NCI-H1417 (cell line): ENCODE measurements around the gene PRRT3.
A peak's percentile ranks its signal among the peaks of the same experiment; 100 is the strongest.

Experiments
- DNase-seq, 3 experiments: peaks; one replicate each; lab custom pipeline; 2025; lab: John Stamatoyannopoulos, UW

Gene PRRT3

DNA sequence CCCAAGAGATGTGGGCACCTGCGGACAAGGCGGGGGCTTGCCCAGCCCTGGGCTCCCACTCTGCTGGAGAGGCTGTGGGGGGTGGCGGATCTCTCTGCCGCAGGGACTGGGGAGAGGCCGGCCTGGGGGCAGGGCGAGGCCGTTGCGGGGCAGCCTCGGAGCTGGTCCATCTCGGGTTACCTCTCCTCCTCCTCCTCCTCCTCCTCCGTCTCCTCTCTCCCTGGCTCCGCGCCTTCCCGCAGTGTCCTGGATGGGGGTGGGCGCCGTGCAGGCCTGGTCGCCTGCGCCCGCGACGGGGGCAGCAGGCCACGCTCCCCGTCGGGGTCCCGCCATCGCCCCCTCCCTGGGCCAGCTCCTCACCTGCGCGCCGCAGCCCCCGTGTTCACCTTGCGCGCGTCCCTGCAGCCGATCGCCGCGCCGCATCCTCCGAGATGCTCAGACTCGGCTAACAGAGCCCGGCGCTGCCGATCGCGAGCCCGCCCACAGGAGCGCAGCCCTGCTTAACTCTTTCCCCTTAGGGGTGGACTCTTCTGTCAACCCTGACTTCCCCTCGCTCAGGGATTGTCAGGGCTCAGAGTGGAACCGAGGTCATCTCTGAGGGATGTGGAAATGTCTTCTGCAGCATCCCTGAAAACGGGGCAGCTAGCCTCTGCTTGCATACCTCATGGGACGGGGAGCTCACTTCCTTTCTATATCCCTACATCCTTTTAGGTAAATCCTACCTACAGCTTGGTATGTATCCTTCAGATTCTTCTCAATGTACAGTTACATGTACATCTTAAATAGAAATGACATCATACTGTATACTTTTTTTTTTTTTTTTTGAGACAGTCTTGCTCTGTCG is at the start of gene PRRT3:
Gene PRRT3, minus strand, starts transcription at position 447 of the 844 bp plus-strand sequence. CDS start 2,293 bp downstream, outside the sequence.
- peak; percentile 30 to 61 (median 59) for DNase-seq

DNA sequence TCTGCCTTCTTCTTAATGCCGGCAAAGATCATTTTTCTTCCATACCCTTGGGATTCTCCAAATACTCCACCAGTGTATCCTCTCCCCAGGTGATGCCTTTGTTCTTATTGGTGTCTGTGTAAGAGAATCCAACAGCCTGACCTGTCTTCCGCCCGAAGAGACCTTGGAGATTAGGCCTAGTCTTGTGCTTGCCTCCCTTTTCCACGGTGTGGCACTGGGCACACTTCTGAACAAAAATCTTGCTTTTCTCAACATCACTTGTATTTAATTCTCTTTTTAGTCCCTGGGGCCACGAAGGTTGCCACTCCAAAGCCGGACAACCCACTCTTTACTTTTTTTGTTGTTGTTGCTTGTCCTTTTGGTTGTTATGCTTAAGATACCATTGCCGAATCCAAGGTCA is 48.5 kb upstream of the PRRT3 start:
- no peak for DNase-seq

DNA sequence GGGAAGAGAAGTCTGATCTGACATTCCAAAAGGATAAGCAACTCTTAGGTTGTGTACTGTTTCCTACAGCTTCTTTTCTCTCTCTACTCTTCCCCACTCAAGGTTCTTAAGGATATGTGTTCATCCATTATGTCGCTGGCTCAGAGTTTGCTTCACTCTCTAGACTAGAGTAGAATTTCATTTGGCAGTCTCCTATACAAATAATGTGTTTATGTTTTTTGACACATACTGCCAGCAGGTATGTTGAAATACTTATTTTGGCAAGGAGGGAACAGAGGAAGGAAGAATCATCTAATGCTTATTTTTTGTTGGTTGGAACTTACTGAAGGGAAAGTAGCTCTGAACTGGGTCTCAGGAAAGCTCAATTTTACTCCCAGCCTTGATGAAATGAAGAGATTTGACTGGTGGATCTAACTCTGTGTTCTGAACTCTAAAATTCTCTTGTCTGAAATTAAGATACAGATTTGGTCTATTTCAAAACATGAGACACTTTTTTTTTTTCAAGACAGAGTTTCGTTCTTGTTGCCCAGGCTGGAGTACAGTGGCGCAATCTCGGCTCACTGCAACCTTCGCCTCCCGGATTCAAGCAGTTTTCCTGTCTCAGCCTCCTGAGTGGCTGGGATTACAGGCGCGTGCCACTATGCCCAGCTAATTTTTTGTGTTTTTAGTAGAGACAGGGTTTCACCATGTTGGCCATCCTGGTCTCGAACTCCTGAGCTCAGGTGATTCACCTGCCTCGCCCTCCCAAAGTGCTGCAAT is 42.1 kb upstream of the PRRT3 start:
- no peak for DNase-seq

DNA sequence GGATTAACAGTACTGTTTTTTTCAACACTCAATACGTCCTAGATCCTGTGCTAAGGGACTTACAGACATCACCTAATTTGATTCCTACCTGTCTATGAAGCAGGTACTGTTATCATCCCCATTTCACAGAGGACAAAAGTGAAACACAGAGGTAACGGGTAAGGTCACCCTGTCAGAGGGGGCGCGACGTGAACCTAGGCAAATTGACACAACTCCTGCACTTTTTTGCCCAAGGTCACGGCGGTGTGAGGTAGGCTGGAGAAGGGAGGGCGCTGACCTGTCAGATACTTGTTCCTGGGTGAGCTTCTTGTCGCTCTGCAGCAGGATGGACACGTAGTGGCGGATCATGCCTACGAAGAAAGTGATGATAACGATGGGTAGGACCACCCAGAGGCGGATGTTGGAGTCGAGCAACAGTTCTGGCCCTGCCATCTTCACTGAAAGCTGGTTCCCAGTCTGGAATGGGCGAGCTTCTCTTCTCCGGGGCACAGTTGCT is 34.1 kb upstream of the PRRT3 start:
- DNase-seq: no peak

DNA sequence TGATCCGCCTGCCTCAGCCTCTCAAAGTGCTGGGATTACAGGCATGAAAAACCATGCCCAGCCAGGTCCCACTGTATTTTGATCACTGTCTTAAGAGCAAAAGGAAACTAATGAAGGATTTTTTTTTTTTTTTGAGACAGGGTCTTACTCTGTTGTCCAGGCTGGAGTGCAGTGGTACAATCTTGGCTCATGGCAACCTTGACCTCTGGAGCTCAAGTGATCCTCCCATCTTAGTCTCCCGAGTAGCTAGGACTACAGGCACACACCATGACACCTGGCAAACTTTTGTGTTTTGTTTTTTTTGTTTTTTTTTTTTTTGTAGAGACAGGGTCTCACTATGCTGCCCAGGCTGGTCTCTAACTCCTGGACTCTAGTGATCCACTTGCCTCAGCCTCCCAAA is 28.0 kb upstream of the PRRT3 start:
- DNase-seq: no peak

DNA sequence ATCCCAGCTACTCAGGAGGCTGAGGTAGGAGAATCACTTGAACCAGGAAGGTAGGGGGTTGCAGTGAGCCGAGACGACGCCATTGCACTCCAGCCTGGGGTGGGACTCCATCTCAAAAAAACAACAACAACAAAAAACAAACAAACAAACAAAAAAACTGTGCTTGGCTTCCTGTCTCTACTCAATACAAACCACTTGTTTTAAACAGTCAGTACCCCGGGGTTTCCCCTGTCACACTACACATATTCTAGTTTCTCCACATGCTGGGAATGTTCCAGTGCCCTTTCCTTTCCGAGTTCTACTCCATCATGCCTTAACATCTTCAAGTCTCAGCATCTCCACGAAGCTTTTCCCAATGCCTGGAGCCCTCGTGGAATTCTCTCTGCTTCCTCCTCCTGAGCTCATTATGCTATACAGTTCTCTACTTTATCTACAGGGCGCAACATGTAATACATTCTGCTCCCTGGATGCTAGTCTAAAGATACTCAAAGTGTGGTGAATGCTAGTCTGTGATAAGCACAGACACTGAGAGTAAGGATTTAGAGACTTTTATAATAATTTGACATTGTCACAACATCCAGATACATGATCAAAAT is 26.6 kb upstream of the PRRT3 start:
- no peak for DNase-seq

DNA sequence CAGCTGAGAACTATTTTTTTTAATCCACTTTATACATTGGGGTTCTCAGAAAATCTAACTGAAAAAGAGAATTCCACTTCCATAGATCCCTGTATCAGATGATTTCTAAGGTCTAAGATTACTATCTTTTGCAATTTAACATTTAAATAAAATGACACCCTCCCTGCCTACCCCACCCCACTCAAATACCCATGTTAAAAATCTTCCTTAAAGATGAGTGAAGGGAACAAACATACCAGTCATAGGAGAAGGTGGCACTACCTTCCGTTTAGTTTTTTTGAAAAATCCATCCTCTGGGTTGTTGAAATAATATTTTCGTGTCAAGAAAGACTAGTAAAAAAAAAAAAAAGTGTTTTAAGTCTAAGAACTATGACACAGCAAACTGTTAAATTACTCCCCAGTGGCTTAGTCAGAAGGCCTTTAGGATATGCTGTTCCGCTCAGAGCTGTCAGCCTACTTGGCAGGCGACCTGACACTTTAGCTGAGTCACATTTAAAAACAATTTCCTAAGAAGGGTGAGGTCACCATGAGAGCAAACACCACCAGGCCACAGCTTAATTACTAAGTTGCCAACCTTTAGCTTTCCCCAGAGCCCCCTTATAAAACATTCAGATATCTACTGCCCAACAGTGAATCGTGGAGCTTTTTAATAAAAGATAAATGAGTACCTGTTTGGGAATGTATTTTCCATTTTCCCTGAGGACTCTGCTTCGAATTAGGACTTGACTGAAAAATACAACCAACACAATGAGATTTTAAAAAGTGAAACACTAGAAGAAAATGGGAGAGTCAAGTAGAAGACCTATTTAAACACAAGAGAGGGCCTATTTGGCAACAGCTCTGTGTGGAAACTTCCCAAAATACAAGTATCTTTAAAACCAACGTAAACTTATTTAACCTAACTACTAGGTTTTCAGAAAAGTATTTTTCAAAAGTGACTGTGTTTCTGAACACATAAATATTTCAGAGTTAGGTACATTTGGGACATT is 24.8 kb upstream of the PRRT3 start:
- no peak for DNase-seq

DNA sequence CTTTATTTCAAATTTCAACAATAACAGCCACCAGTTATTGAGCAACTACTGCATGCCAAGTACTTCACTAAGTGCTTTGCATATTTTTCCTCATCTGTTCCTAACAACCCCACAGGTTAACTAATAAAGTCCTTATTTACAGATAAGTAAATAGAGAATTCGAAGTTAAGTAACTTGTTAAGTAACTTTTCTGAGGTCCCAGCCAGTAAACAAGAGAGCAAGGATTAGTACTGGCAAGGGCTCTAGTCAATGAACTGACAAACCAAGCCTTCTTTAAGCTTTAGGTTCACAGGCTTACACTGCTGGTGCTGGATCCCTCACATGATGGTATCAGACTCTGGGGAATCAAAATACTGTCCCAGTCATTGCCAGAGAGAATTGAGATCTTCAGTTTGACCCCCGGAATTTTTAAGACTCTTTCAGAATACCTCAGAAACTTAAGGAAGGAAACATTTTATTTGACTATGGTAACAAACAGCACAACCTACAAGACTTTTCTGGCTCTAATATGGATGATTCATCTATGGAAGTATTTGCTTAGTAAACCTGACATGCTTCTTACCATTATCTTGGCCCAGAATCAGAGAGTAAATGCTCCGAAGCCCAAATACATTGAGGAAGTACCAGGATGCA is 17.9 kb upstream of the PRRT3 start:
- DNase-seq: no peak

DNA sequence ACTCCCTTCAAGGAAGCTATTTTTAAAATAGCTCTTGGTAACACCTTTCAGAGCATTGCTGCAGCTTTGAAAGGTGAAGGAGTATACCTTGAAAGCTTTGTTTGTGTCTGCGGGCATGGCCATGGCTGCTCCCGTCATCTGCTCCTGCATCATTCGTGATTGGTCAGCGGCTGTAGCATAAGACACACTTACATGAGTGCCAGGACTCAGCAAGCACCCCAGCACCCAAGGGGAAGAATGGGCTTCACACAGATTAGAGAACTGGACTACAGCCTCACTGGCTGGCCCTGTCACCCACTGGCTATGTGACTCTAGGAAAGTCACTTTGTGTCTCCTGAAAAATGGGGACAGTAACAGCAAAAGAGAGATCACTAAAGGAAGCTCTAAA is 17.4 kb upstream of the PRRT3 start:
- DNase-seq: no peak

DNA sequence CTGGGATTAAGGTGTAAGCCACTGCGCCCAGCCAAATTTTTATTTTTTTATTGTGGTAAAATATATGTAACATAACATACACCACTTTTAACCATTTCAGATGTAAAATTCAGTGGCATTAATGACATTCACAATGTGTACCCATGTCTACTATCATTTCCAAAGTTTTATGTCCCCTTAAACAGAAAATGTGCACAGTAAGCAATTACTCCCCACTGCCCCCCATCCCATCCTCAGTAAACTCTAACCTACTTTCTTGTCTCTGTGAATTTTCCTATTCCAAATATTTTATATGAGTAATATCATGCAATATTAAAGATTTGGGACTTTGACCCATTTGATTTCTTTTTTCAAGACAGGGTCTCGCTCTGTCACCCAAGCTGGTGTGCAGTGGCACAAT is 14.6 kb upstream of the PRRT3 start:
- DNase-seq: no peak

DNA sequence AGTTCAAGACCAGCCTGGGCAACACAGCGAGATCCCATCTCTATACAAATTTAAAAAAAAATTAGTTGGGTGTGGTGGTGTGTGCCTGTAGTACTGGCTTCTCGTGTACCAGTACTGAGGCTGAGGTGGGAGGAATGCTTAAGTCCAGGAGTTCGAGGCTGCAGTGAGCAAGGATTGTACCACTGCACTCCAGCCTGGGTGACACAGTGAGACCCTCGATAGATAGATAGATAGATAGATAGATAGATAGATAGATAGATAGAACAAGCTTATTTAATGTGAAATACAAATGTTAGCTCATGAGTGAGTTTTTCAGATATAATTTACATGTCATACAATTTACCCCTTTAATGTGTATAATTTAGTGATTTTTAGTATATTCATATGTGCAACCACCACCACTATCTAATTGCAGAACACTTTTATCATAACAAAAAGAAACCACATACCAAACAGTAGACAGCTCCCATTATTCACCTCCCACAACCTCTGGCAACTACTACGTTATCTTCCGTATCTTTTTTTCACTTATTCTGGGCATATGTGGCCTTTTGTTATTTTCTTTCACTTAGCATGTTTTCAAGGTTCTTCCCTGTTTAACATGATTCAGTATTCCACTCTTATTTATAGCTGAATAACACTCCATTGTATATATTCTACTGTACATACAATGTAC is 13.1 kb upstream of the PRRT3 start:
- no peak for DNase-seq

DNA sequence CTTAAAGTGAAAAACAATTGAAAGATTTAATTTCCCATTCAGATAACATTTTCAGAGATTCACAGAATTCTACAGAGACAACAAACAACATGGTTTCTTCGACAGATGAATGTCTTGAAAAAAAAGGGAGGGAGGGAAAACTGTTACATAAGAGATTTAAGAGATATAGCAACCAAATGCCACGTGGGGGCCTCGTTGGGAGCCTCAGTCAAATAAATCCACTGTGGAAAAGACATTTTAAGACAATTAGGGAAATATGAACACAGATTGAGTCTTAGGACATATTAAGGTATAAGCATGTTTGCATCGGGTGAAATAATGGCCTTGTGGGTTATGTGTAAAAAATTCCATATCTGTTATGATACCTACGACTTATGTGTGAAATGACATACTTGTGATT is 5.0 kb upstream of the PRRT3 start:
- no peak for DNase-seq

DNA sequence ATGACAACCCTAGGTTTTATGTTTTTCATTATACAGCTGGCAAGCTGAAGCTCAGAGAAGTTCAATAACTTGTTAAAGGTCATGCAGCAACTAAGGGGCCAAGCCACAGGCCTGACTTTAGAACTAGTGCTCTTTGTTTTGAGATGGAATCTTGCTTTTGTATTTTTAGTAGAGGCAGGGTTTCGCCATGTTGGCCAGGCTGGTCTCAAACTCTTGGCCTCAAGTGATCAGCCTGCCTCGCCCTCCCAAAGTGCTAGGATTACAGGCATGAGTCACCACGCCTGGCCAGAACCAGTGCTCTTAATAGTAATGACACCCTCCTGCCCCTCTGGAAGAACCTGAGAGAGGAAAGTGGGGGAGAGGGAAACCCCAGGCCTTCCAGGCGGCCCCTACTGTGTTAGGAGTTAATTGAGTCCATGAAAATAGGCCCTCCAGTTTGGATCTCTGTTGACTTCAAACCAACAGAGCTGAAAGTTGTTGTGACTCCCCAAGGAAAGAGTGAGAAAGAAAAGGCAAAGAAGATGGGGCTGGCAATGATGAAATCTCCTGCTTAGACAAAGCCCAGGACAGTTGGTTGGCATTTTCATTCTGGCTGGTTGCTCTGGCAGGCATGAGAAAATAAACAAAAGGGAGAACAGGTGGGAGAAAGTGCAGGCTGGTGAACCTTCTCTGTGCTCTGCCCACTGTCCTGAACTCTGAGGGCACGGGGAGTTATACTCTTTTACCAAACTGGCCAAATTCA is 3.6 kb upstream of the PRRT3 start:
- DNase-seq: no peak

DNA sequence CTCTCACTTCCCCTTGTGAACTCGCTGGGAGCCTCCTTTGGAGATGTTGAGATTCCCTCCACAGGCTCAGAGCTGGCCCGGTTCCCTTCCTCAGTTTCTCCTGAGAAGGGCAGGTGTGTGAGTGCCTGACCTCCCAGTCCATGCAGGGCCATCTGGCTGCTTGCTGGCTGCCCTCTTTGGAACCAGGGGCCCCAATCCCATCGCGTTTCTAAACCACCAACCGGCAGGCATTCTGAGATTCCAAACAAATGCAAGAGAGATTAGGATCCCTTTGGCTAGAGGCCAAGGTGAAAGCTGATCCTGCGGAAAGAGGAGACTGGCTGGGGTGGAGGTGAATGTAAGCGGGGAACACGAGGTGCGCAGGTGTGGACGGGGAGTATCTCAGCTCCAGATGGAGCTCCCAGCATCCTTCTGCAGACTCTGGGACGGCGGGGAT is 2.9 kb upstream of the PRRT3 start:
- peak in 2 of 3 experiments; percentile 26 to 71 for DNase-seq

DNA sequence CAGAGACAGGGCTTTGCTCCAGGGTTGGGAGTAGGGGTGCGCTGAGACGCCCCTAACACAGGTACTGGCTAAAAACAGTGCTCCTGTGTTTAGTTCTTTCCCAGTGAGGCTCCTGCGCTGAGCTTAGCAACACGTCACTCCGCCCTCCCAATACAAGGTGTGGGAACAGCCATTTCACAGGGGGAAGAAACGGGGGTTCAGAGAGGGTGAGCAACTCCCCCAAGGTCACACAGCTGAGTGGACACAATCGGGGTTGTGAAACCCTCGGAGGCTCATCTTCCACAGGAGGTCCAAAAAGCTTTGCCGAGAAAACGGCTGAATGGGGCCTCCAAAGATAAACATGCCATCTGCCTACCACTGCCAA is 628 bp downstream of the PRRT3 start:
- no peak for DNase-seq

DNA sequence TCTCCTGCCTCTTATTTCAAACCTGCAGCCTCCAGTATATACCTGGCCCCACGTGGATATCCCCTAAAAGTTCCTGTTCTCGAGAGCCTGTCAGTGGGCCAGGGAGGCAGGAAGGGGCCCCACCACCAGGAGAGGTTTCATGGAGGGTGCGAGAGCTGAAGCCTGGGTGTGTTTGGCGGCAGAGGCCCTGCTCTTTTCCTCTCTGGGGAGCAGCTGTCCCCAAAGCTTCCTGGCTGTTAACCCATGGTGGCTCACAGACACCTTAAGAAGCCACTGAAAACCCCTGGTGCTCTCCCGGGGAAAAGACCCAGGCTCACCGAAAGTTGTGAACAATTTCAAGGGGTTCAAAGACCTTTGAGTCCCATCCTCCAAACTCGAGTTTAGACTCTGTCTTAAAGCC is 1.1 kb downstream of the PRRT3 start:
- DNase-seq: no peak

DNA sequence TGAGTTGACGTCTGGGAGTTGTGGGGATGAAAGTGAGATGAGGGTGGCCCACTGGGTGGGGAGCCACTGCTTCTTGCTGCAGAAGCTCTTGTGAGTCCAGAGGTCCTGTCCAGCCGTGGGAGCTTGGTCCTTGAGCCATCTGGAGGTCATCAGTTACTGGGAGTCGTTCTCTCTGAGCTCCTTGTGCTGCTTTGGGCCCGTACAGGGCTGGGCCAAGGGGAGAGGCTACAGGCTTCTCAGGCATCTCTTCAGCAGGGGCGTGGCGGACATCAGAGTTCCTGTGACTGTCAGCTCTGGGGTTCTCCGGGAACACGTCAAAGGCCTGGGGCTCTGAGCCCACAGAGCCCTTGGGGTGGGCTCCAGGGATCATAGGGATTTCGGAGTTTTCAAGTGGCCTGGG is 2.6 kb downstream of the PRRT3 start:
- no peak for DNase-seq

DNA sequence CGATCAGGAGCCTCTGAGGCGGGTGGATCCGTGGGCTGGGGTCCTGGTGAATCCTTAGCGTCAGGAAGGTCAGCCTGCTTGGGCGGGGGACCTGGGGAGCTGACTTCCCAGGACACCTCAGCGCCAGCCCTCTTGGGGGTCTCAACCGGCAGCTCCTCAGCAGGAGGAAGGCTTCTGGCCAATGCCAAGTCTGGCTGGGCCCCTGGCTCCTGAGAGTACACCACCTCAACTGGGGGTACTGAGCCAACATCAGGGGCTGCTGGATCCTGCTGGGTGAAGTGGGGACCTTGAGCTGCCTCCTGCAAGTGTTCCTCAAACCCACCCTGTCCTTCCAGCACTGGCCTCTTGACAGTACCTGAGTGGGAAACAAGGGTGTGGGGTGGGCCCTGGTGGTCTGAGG is 3.1 kb downstream of the PRRT3 start:
- DNase-seq: no peak

DNA sequence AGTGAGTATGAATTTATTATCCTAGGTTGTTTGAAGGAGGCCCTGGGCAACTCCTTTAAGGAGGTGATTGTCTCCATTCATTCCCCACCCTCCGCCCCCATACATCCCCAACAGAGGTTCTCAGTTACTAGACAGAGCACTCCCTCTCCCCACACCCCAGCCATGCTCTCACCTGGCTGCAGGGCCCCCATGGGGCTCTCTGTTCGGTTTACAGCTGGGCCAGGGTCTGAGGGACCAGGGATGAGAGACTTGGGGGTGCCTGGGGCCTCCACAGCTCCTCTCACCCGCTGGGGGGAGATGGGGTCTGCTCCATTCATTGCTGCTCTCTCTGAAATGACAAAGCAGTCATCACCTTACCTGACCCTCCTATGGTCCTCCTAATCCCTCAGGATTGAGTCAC is 3.6 kb downstream of the PRRT3 start:
- no peak for DNase-seq
